ENCODE data around the gene TEDDM1.

TEDDM1 gene

DNA sequence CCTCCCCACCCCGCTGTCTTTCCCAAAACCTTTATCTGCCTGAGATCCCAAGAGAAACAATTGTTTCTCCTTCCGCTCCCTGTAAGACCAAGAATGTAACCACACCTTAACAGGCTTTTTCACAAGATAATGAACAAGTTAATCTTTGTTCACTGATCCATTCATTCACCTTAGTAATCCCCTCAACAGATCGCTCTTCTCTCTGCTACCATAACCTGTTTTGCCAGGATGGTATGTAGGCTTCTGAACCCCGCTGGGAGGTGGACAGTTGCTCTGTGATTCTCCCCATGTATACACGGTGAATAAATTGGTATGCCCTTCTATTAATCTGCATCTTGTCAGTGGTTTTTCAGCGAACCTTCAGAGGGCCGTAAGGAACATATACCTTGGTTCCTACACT, 30.8 kb upstream of the TEDDM1 start:
- no peak overlapping the region for H3K4me3 ChIP-seq (ENCODE audit: low read depth in 1 of 5, low read length in 5 of 5)
- no peak overlapping the region for H3K9ac ChIP-seq (ENCODE audit: low read length in 5 of 5)
- H3K9me3 ChIP-seq (ENCODE audit: control insufficient read depth in 5 of 5, low read length in 5 of 5), result no peaks in the 10 kb centered on the region
- no peaks in the 10 kb centered on the region for H3K4me1 ChIP-seq (ENCODE audit: control insufficient read depth in 5 of 5, insufficient read depth in 5 of 5, low read length in 5 of 5)
- H3K36me3 ChIP-seq (ENCODE audit: control insufficient read depth in 5 of 5, insufficient read depth in 5 of 5, low read length in 5 of 5), result no peaks in the 10 kb centered on the region
- peaks cover 0 to 2% (median 0%) of the 10 kb centered on the region in 5 donors for H3K27me3 ChIP-seq (ENCODE audit: control insufficient read depth in 5 of 5, insufficient read depth in 4 of 5, low read length in 5 of 5)
- no peak overlapping the region for H3K27ac ChIP-seq (ENCODE audit: low read depth, low read length)

GRCh38 chr1:182430263-182431068, 30.0 kb upstream of the TEDDM1 start:
- no peaks in the 10 kb centered on the region for H3K4me1 ChIP-seq (ENCODE audit: control insufficient read depth in 5 of 5, insufficient read depth in 5 of 5, low read length in 5 of 5)

GRCh38 chr1:182428043-182428442, 27.6 kb upstream of the TEDDM1 start:
- Histone ChIP-seq H3K27ac (ENCODE audit: low read depth, low read length) (no peak overlapping the region), H3K4me1 (ENCODE audit: control insufficient read depth in 5 of 5, insufficient read depth in 5 of 5, low read length in 5 of 5) (no peaks in the 10 kb centered on the region), H3K9ac (ENCODE audit: low read length in 5 of 5) (no peak overlapping the region), H3K4me3 (ENCODE audit: low read depth in 1 of 5, low read length in 5 of 5) (no peak overlapping the region), H3K27me3 (ENCODE audit: control insufficient read depth in 5 of 5, insufficient read depth in 4 of 5, low read length in 5 of 5) (peaks cover 0 to 2% (median 0%) of the 10 kb centered on the region in 5 donors), H3K9me3 (ENCODE audit: control insufficient read depth in 5 of 5, low read length in 5 of 5) (no peaks in the 10 kb centered on the region), H3K36me3 (ENCODE audit: control insufficient read depth in 5 of 5, insufficient read depth in 5 of 5, low read length in 5 of 5) (no peaks in the 10 kb centered on the region)

More at GRCh38 chr1:182430263-182431068, 30.0 kb upstream of the TEDDM1 start:
- Histone ChIP-seq H3K27me3 (ENCODE audit: control insufficient read depth in 5 of 5, insufficient read depth in 4 of 5, low read length in 5 of 5) (peaks cover 0 to 2% (median 0%) of the 10 kb centered on the region in 5 donors), H3K36me3 (ENCODE audit: control insufficient read depth in 5 of 5, insufficient read depth in 5 of 5, low read length in 5 of 5) (no peaks in the 10 kb centered on the region), H3K9me3 (ENCODE audit: control insufficient read depth in 5 of 5, low read length in 5 of 5) (no peaks in the 10 kb centered on the region), H3K4me3 (ENCODE audit: low read depth in 1 of 5, low read length in 5 of 5) (no peak overlapping the region), H3K27ac (ENCODE audit: low read depth, low read length) (no peak overlapping the region), H3K9ac (ENCODE audit: low read length in 5 of 5) (no peak overlapping the region)

DNA sequence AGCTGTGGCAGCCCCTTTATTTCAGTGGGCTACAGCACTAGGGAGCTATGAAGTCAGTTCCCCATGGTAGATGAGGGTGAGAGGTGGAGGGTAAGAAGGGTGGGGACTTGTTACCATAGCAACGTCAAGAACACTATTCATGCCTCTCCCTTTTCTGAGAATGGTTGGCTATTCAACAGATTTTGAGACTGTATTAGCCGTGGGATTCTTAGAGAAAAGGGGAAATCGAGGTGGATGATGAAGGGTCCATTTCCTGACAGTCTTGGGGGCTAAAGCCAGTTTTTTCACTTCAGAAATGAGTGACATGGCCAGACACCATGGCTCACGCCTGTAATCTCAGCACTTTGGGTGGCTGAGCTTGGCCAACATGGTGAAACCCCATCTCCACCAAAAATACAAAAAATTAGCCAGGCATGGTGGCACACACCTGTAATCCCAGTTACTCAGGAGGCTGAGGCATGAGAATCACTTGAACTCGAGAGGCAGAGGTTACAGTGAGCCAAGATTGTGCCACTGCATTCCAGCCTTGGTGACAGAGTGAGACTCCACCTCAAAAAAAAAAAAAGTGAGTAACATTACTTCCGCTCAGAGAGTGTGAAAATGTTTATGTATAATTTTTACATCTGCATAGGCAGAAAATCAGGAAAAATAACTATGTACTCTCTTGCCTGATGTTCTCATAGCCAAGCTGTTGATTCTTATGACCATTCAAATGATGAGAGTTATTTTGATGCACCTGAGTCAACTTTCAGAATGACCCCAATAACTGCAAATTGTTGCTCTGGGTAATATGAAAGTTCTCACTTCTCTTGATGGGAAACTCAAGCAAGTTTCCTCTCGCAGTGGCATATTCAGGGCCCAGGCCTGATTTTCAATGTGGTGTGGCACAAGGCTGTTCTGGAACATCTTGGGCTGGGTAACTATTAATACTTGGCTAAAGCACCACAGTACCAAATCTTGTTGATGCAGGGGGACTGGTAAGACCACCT, 26.3 kb upstream of the TEDDM1 start:
- Histone ChIP-seq H3K9me3 (ENCODE audit: control insufficient read depth in 5 of 5, low read length in 5 of 5) (no peaks in the 10 kb centered on the region), H3K36me3 (ENCODE audit: control insufficient read depth in 5 of 5, insufficient read depth in 5 of 5, low read length in 5 of 5) (no peaks in the 10 kb centered on the region), H3K4me3 (ENCODE audit: low read depth in 1 of 5, low read length in 5 of 5) (no peak overlapping the region), H3K27me3 (ENCODE audit: control insufficient read depth in 5 of 5, insufficient read depth in 4 of 5, low read length in 5 of 5) (peaks cover 0 to 4% (median 0%) of the 10 kb centered on the region in 5 donors), H3K9ac (ENCODE audit: low read length in 5 of 5) (no peak overlapping the region), H3K27ac (ENCODE audit: low read depth, low read length) (no peak overlapping the region), H3K4me1 (ENCODE audit: control insufficient read depth in 5 of 5, insufficient read depth in 5 of 5, low read length in 5 of 5) (no peaks in the 10 kb centered on the region)

GRCh38 chr1:182415789-182416188, 15.3 kb upstream of the TEDDM1 start:
- Histone ChIP-seq H3K27ac (ENCODE audit: low read depth, low read length) (no peak overlapping the region), H3K9ac (ENCODE audit: low read length in 5 of 5) (no peak overlapping the region), H3K4me3 (ENCODE audit: low read depth in 1 of 5, low read length in 5 of 5) (no peak overlapping the region), H3K9me3 (ENCODE audit: control insufficient read depth in 5 of 5, low read length in 5 of 5) (no peaks in the 10 kb centered on the region), H3K4me1 (ENCODE audit: control insufficient read depth in 5 of 5, insufficient read depth in 5 of 5, low read length in 5 of 5) (peaks cover 0 to 3% (median 0%) of the 10 kb centered on the region in 5 donors), H3K27me3 (ENCODE audit: control insufficient read depth in 5 of 5, insufficient read depth in 4 of 5, low read length in 5 of 5) (peaks cover 0 to 14% (median 6%) of the 10 kb centered on the region in 5 donors), H3K36me3 (ENCODE audit: control insufficient read depth in 5 of 5, insufficient read depth in 5 of 5, low read length in 5 of 5) (no peaks in the 10 kb centered on the region)

DNA sequence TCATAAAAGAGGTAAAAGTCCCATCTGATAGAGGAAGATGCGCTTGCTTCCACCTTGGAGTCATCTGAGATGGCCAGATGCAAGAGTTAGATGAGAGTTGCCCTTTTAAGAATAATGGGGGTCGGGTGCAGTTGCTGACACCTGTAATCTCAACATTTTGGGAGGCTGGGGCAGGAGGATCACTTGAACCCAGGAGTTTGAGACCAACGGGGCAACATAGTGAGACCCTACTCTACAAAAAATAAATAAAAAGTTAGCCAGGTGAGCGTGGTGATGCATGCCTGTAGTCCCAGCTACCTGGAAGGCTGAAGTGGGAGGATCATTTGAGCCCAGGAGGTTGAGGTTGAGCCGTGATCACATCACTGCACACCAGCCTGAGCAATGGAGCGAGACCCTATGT, 13.5 kb upstream of the TEDDM1 start:
- no peak overlapping the region for H3K9ac ChIP-seq (ENCODE audit: low read length in 5 of 5)
- peaks cover 0 to 7% (median 0%) of the 10 kb centered on the region in 5 donors for H3K4me1 ChIP-seq (ENCODE audit: control insufficient read depth in 5 of 5, insufficient read depth in 5 of 5, low read length in 5 of 5)
- H3K27me3 ChIP-seq (ENCODE audit: control insufficient read depth in 5 of 5, insufficient read depth in 4 of 5, low read length in 5 of 5), result peaks cover 0 to 14% (median 8%) of the 10 kb centered on the region in 5 donors
- H3K27ac ChIP-seq (ENCODE audit: low read depth, low read length), result no peak overlapping the region
- H3K9me3 ChIP-seq (ENCODE audit: control insufficient read depth in 5 of 5, low read length in 5 of 5), result no peaks in the 10 kb centered on the region
- H3K36me3 ChIP-seq (ENCODE audit: control insufficient read depth in 5 of 5, insufficient read depth in 5 of 5, low read length in 5 of 5), result no peaks in the 10 kb centered on the region
- H3K4me3 ChIP-seq (ENCODE audit: low read depth in 1 of 5, low read length in 5 of 5), result no peak overlapping the region

DNA sequence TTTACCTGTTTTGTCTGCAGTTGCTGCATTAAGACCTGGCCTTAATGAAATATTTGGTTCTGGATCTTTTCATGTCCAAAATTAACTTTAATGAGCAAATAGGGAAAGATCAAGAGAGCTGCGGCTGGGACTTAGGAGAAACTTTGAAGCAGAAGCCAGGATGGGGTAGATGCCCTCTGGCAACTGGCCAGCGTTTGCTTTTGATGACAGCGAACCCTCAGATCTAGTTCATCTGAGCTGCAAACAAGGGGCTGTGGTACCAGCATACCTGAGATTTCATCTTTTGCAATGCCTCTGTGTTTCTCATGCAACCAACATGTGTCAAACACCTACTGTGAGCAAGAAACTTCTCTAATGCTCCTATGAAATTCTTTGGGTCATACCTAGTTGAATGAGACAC, 13.0 kb upstream of the TEDDM1 start:
- peaks cover 0 to 14% (median 12%) of the 10 kb centered on the region in 5 donors for H3K27me3 ChIP-seq (ENCODE audit: control insufficient read depth in 5 of 5, insufficient read depth in 4 of 5, low read length in 5 of 5)
- peaks cover 0 to 7% (median 0%) of the 10 kb centered on the region in 5 donors for H3K4me1 ChIP-seq (ENCODE audit: control insufficient read depth in 5 of 5, insufficient read depth in 5 of 5, low read length in 5 of 5)
- no peaks in the 10 kb centered on the region for H3K9me3 ChIP-seq (ENCODE audit: control insufficient read depth in 5 of 5, low read length in 5 of 5)

DNA sequence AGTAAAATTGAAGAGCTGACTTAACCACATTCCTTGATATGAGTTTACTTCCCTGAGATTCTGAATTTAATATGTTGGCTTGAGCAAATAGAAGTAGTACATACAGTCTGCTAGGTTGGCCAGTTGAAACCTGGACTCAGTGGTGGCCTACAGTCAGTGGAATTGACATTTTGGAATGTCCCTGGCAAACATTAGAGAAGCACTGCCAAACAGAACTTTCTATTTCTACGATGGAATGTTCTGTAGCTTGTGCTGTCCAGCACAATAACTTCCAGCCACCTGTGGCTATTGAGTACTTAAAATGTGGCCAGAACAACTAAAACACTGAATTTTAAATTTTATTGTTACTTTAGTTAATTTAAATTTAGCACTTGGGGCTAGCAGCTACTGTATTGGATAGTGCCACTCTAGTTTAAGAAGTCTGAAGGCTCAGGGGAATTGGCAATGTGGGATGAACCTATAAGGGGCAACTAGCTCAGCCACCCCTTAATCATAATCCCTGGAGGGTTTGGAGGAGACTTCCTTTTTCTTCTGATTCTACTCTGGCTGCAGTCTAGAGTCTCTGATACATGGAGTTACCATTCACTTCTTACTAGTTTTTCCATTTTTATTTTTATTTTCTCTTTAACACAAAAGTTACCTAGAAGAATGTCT, 10.3 kb upstream of the TEDDM1 start:
- peaks cover 0 to 7% (median 0%) of the 10 kb centered on the region in 5 donors for H3K4me1 ChIP-seq (ENCODE audit: control insufficient read depth in 5 of 5, insufficient read depth in 5 of 5, low read length in 5 of 5)
- no peak overlapping the region for H3K9ac ChIP-seq (ENCODE audit: low read length in 5 of 5)
- no peak overlapping the region for H3K27ac ChIP-seq (ENCODE audit: low read depth, low read length)
- H3K4me3 ChIP-seq (ENCODE audit: low read depth in 1 of 5, low read length in 5 of 5), result no peak overlapping the region
- H3K36me3 ChIP-seq (ENCODE audit: control insufficient read depth in 5 of 5, insufficient read depth in 5 of 5, low read length in 5 of 5), result no peaks in the 10 kb centered on the region
- peaks cover 0 to 16% (median 12%) of the 10 kb centered on the region in 5 donors for H3K27me3 ChIP-seq (ENCODE audit: control insufficient read depth in 5 of 5, insufficient read depth in 4 of 5, low read length in 5 of 5)
- peaks cover 0 to 5% (median under 1%) of the 10 kb centered on the region in 5 donors for H3K9me3 ChIP-seq (ENCODE audit: control insufficient read depth in 5 of 5, low read length in 5 of 5)

More for the DNA sequence above, 13.0 kb upstream of the TEDDM1 start:
- H3K36me3 ChIP-seq (ENCODE audit: control insufficient read depth in 5 of 5, insufficient read depth in 5 of 5, low read length in 5 of 5), result no peaks in the 10 kb centered on the region
- no peak overlapping the region for H3K27ac ChIP-seq (ENCODE audit: low read depth, low read length)
- no peak overlapping the region for H3K9ac ChIP-seq (ENCODE audit: low read length in 5 of 5)
- no peak overlapping the region for H3K4me3 ChIP-seq (ENCODE audit: low read depth in 1 of 5, low read length in 5 of 5)

DNA sequence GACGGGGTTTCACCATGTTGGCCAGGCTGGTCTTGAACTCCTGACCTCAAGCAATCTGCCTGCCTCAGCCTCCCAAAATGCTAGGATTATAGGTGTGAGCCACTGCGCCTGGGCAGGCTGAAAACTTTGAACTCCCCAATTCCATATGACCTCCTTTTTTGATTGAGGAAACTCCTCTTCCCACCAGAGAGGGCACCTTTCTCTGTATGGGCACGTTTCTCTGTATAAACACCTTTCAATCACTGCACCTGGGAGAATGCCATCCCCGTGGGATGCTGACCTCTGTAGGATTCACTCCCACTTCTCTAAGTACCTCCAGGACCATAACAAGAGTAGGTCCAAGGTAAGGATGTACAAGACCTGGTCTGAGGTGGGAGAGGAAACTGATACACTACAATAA, 9.7 kb upstream of the TEDDM1 start:
- Histone ChIP-seq H3K4me1 (ENCODE audit: control insufficient read depth in 5 of 5, insufficient read depth in 5 of 5, low read length in 5 of 5) (peaks cover 0 to 7% (median 0%) of the 10 kb centered on the region in 5 donors), H3K9ac (ENCODE audit: low read length in 5 of 5) (no peak overlapping the region), H3K4me3 (ENCODE audit: low read depth in 1 of 5, low read length in 5 of 5) (no peak overlapping the region), H3K27ac (ENCODE audit: low read depth, low read length) (no peak overlapping the region), H3K9me3 (ENCODE audit: control insufficient read depth in 5 of 5, low read length in 5 of 5) (peaks cover 0 to 9% (median 6%) of the 10 kb centered on the region in 5 donors), H3K27me3 (ENCODE audit: control insufficient read depth in 5 of 5, insufficient read depth in 4 of 5, low read length in 5 of 5) (peaks cover 0 to 10% (median 7%) of the 10 kb centered on the region in 5 donors), H3K36me3 (ENCODE audit: control insufficient read depth in 5 of 5, insufficient read depth in 5 of 5, low read length in 5 of 5) (no peaks in the 10 kb centered on the region)
